GM19324 (cell line): ENCODE data around the gene DOCK8.

Source experiments
- ATAC-seq: cut with Tn5 transposase; IDR thresholded peaks from one replicate; pipeline ENCODE4 v1.9.1; 2021; ENCODE audit warnings: mild to moderate bottlenecking, moderate library complexity; ENCODE audit not compliant: unreplicated experiment, low FRiP score

Gene DOCK8

GRCh38 chr9:304106-304505, 89.4 kb downstream of the DOCK8 start:
- no peak for ATAC-seq

GRCh38 chr9:304519-305185, 90.0 kb downstream of the DOCK8 start:
- ATAC-seq = no peak

GRCh38 chr9:306907-307306, 92.2 kb downstream of the DOCK8 start:
- ATAC-seq = no peak

- ATAC-seq = no peak
Measured at GRCh38 chr9:311841-312240, 97.2 kb downstream of the DOCK8 start.

- ATAC-seq = no peak
Measured at GRCh38 chr9:312596-313320, 98.1 kb downstream of the DOCK8 start.

GRCh38 chr9:316382-316965, 101.8 kb downstream of the DOCK8 start:
- ATAC-seq = no peak

GRCh38 chr9:318646-319045, 104.0 kb downstream of the DOCK8 start:
- ATAC-seq = no peak

GRCh38 chr9:324971-325370, 110.3 kb downstream of the DOCK8 start:
- no peak for ATAC-seq

- ATAC-seq = no peak
Measured at GRCh38 chr9:326667-327066, 112.0 kb downstream of the DOCK8 start.

GRCh38 chr9:328453-328852, 113.8 kb downstream of the DOCK8 start:
- no peak for ATAC-seq

- ATAC-seq = no peak
Measured at GRCh38 chr9:331197-331596, 116.5 kb downstream of the DOCK8 start.

- ATAC-seq = no peak
Measured at GRCh38 chr9:335373-335772, 120.7 kb downstream of the DOCK8 start.

- ATAC-seq = no peak
Measured at GRCh38 chr9:336039-336438, 121.4 kb downstream of the DOCK8 start.

GRCh38 chr9:338602-339001, 123.9 kb downstream of the DOCK8 start:
- no peak for ATAC-seq

- ATAC-seq = no peak
Measured at GRCh38 chr9:341634-342421, 127.2 kb downstream of the DOCK8 start.

- ATAC-seq = no peak
Measured at GRCh38 chr9:343773-344172, 129.1 kb downstream of the DOCK8 start.

- ATAC-seq = no peak
Measured at GRCh38 chr9:346111-346571, 131.5 kb downstream of the DOCK8 start.

GRCh38 chr9:347667-348292, 133.1 kb downstream of the DOCK8 start:
- ATAC-seq = no peak

- no peak for ATAC-seq
Measured at GRCh38 chr9:350384-350783, 135.7 kb downstream of the DOCK8 start.

GRCh38 chr9:351916-352315, 137.3 kb downstream of the DOCK8 start:
- ATAC-seq = no peak

- no peak for ATAC-seq
Measured at GRCh38 chr9:353077-353476, 138.4 kb downstream of the DOCK8 start.
